Natural killer cell (primary cell): Measurements from ENCODE around the gene TRAF5. TPM values are rescaled to one million over a fixed set of nuclear protein-coding genes. Genes with fewer than 3 reads are reported as not detected.
A peak's percentile ranks its signal among the peaks of the same experiment; 100 is the strongest.
"Not testable (repeated sequence)": the region's sequence is repeated elsewhere in the genome, so short reads cannot be mapped to it uniquely, and the experiment has no call there.

ENCODE experiments used
- ATAC-seq, 3 donors: fragments of 150-1000 bp in 2 of 3; fragments of 200-7000 bp in 1 of 3; cut with Tn5 transposase; 1 replicate in 1 of 3; 2 replicates in 2 of 3; pipeline ENCODE4 v1.10.0; 2021; ENCODE audit warnings: mild to moderate bottlenecking in 2 of 3, moderate library complexity in 2 of 3
- DNase-seq, 2 donors: peaks; one replicate each; pipeline versions ENCODE4 v3.0.0 to v3.0.0-alpha.2; 2013 to 2021; ENCODE audit warnings: mixed read lengths in 1 of 2
- H3K27ac ChIP-seq: one replicate; pipeline ENCODE4 v1.5.1; 2013; ENCODE audit warnings: mild to moderate bottlenecking, low read length
- H3K27me3 ChIP-seq: one replicate; pipeline ENCODE4 v1.6.1; 2013; ENCODE audit warnings: low read length; ENCODE audit not compliant: control insufficient read depth, insufficient read depth
- H3K36me3 ChIP-seq: one replicate; pipeline ENCODE4 v1.6.1; 2013; ENCODE audit warnings: low read length; ENCODE audit not compliant: control insufficient read depth, insufficient read depth
- H3K4me1 ChIP-seq: one replicate; pipeline ENCODE4 v1.6.1; 2013; ENCODE audit warnings: low read length; ENCODE audit not compliant: control insufficient read depth, insufficient read depth
- H3K4me3 ChIP-seq: one replicate; pipeline ENCODE4 v1.5.1; 2013; ENCODE audit warnings: low read length
- H3K9me3 ChIP-seq: one replicate; pipeline ENCODE4 v1.6.1; 2013; ENCODE audit warnings: low read length; ENCODE audit not compliant: control insufficient read depth, insufficient read depth
- H3K27ac Mint-ChIP-seq, 2 donors: one replicate each; pipeline ENCODE4 v1.8.0; 2022; ENCODE audit warnings: mild to moderate bottlenecking in 2 of 2, mixed read lengths in 2 of 2, moderate library complexity in 1 of 2
- H3K27me3 Mint-ChIP-seq, 2 donors: one replicate each; pipeline ENCODE4 v1.8.0; 2022; ENCODE audit warnings: low read depth in 2 of 2, mixed read lengths in 2 of 2
- H3K36me3 Mint-ChIP-seq: one replicate; pipeline ENCODE4 v1.8.0; 2022; ENCODE audit warnings: mixed read lengths
- H3K4me1 Mint-ChIP-seq, 2 donors: one replicate each; pipeline ENCODE4 v1.8.0; 2022; ENCODE audit warnings: mixed read lengths in 2 of 2
- H3K4me3 Mint-ChIP-seq: one replicate; pipeline ENCODE4 v1.8.0; 2022; ENCODE audit warnings: mild to moderate bottlenecking, moderate library complexity, mixed read lengths
- H3K9me3 Mint-ChIP-seq, 2 donors: one replicate each; pipeline ENCODE4 v1.8.0; 2022; ENCODE audit warnings: mixed read lengths in 2 of 2
- WGBS: methylation state at CpG from one replicate; pipeline ENCODE4 v1.1.7; 2013; ENCODE audit warnings: missing lambda C conversion rate; ENCODE audit not compliant: insufficient coverage; 5-methylcytosine and 5-hydroxymethylcytosine counted together
- intact Hi-C: fragments of 100-400 bp; cut with micrococcal nuclease; formaldehyde crosslinking; loops from one replicate; pipeline ENCODE4 v1.14.2; 2022
- total RNA-seq, 4 donors: library from RNA; stranded (reverse); fragments of 120-200 nt in 1 of 4; gene quantifications; one replicate each; pipeline versions ENCODE4 v1.2.3 to v1.2.4, GENCODE V29; 2013 to 2022
- TF ChIP-seq, protein P1 (sequence below): fragments of 200-600 bp; IDR thresholded peaks from one replicate; pipeline ENCODE4 v1.8.0; 2022; ENCODE audit warnings: antibody characterized with exemption

TRAF5 gene
- total RNA-seq, 3 donors from 2014 or later (not counting 1 experiment from before 2014, with no cell fraction given), result 52.3 to 74.4 (median 55.6) TPM

DNA sequence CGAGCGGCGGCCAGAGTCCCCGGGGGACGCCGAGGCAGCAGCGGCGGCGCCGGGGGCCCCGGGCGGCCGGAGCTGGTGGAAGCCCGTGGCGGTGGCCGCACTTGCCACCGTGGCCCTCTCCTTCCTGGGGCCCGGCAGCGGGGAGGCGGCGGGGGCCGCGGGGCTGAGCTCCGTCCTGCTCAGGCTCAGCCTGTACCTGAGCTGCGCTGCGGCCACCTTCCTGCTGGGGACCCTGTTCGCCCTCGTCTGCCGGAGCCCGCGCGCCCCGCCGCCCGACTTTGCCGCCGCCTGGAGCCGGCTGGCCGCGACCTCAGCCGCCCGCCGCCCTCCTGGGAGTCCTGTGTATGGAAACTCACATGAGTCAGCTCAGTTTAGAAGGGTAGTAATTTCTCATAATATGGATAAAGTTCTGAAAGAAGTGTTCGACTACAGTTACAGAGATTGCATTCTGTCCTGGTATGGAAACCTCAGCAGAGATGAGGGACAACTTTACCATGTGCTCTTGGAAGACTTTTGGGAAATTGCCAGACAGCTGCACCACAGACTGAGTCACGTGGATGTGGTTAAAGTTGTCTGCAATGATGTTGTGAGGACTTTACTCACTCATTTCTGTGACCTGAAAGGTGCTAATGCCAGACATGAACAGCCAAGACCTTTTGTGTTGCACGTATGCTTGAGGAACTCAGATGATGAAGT lies 90.1 kb downstream of the TRAF5 start:
- H3K9me3 Mint-ChIP-seq, intact Hi-C loops, H3K36me3 ChIP-seq, H3K9me3 ChIP-seq, H3K4me3 ChIP-seq, H3K27me3 Mint-ChIP-seq, H3K27ac ChIP-seq, H3K27me3 ChIP-seq, H3K36me3 Mint-ChIP-seq, H3K4me1 ChIP-seq: not testable (repeated sequence)
- peaks cover 16 to 19% of the 10 kb centered on the region in 2 donors for H3K4me1 Mint-ChIP-seq
- peak; percentile 60 to 68 (median 68) for ATAC-seq
- DNase-seq, result peak; percentile 40 to 43
- peak overlapping the region; percentile 73 to 83 for H3K27ac Mint-ChIP-seq
- WGBS, result 41% methylated on average over 46 of the region's 46 CpGs
- peak overlapping the region; percentile 89 for H3K4me3 Mint-ChIP-seq

DNA sequence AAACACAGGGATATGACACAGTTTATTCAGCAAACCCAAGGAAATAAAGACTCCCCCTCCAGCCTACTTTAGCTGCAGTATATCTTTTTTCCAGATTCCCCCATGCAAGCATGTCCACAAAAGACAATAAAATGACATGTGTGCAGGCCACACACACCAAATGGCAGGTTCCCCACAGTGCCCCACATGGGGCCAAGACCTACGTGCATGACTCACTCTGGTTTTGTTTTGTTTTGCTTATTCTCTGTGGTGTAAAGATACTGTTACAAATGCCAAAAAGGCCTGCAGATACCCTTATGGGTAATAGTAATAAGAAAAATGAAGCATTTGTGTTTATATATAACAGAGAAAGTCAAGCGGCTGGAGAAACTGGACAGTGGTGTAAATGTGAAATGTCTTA lies 93.8 kb downstream of the TRAF5 start:
- ATAC-seq (no peak), DNase-seq (no peak)
- peaks cover 16 to 17% of the 10 kb centered on the region in 2 donors for H3K4me1 Mint-ChIP-seq
- H3K4me3 Mint-ChIP-seq, result no peak overlapping the region
- 73% methylated on average over 2 of the region's 2 CpGs for WGBS
- no peaks in the 10 kb centered on the region for H3K9me3 ChIP-seq
- no peak overlapping the region for H3K27ac ChIP-seq
- no peaks in the 10 kb centered on the region for H3K36me3 Mint-ChIP-seq
- H3K36me3 ChIP-seq, result no peaks in the 10 kb centered on the region
- H3K4me3 ChIP-seq, result no peak overlapping the region
- H3K27ac Mint-ChIP-seq, result no peak overlapping the region
- H3K4me1 ChIP-seq, result no peaks in the 10 kb centered on the region
- intact Hi-C loops, result no loop called here
- no peaks in the 10 kb centered on the region for H3K27me3 ChIP-seq
- H3K27me3 Mint-ChIP-seq, result no peaks in the 10 kb centered on the region
- no peaks in the 10 kb centered on the region for H3K9me3 Mint-ChIP-seq
- TF ChIP-seq, protein P1, sequence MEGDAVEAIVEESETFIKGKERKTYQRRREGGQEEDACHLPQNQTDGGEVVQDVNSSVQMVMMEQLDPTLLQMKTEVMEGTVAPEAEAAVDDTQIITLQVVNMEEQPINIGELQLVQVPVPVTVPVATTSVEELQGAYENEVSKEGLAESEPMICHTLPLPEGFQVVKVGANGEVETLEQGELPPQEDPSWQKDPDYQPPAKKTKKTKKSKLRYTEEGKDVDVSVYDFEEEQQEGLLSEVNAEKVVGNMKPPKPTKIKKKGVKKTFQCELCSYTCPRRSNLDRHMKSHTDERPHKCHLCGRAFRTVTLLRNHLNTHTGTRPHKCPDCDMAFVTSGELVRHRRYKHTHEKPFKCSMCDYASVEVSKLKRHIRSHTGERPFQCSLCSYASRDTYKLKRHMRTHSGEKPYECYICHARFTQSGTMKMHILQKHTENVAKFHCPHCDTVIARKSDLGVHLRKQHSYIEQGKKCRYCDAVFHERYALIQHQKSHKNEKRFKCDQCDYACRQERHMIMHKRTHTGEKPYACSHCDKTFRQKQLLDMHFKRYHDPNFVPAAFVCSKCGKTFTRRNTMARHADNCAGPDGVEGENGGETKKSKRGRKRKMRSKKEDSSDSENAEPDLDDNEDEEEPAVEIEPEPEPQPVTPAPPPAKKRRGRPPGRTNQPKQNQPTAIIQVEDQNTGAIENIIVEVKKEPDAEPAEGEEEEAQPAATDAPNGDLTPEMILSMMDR, result no peak

DNA sequence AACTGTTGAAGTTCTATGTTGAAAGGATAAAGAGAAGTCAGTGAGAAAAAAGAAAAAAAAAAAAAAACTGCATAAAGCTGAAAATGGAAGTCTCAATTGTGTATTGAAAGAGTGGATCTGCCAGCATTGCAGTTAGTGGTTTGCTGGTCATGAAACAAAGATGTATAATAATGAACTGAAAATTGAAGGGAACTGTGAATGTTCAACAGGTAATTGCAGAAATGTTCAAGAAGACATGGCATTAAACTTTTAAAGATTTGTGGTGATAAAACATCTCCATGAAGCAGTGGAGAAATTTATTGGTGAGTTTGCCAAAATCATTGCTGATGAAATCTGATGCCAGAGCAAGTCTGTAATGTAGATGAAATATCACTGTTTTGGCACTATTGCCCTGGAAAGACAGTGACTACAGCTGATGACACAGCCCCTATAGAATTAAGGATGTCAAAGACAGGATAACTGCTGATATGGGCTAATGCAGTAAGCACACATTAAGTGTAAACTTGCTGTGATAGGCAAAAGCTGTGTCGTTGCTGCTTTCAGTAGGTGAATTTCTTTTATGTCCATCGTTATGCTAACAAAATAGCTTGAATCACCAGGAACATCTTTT lies 94.3 kb downstream of the TRAF5 start:
- no peaks in the 10 kb centered on the region for H3K27me3 Mint-ChIP-seq
- H3K27me3 ChIP-seq, result no peaks in the 10 kb centered on the region
- TF ChIP-seq, protein P1, result no peak
- peaks cover 11 to 12% of the 10 kb centered on the region in 2 donors for H3K4me1 Mint-ChIP-seq
- no peak overlapping the region for H3K27ac ChIP-seq
- no peaks in the 10 kb centered on the region for H3K4me1 ChIP-seq
- H3K36me3 Mint-ChIP-seq, result no peaks in the 10 kb centered on the region
- intact Hi-C loops, result no loop called here
- H3K27ac Mint-ChIP-seq, result no peak overlapping the region
- H3K9me3 Mint-ChIP-seq, result no peaks in the 10 kb centered on the region
- H3K4me3 Mint-ChIP-seq, result no peak overlapping the region
- ATAC-seq (no peak), DNase-seq (no peak)
- no peaks in the 10 kb centered on the region for H3K9me3 ChIP-seq
- H3K36me3 ChIP-seq, result no peaks in the 10 kb centered on the region
- no peak overlapping the region for H3K4me3 ChIP-seq
- 90% methylated on average over 2 of the region's 2 CpGs for WGBS

DNA sequence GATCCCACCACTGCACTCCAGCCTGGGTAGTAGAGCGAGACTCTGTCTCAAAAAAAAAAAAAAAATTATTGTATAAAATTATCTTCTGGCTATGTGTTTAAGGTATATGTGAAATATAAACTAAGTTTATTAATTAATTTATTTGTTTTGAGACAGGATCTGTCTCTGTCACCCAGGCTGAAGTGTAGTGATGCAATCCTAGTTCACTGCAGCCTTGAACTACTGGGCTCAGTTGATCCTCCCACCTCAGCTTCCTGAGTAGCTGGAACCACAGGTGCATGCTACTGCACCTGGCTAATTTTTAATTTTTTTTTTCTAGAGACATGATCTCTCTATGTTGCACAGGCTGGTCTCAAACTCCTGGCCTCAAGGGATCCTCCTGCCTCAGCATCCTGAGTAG lies 97.4 kb downstream of the TRAF5 start:
- Mint-ChIP-seq H3K27me3 (no peaks in the 10 kb centered on the region), H3K27ac (no peak overlapping the region), H3K4me1 (no peaks in the 10 kb centered on the region), H3K9me3 (no peaks in the 10 kb centered on the region), H3K4me3 (no peak overlapping the region), H3K36me3 (no peaks in the 10 kb centered on the region)
- Histone ChIP-seq H3K27me3 (no peaks in the 10 kb centered on the region), H3K9me3 (no peaks in the 10 kb centered on the region), H3K27ac (no peak overlapping the region), H3K4me3 (no peak overlapping the region), H3K36me3 (no peaks in the 10 kb centered on the region), H3K4me1 (no peaks in the 10 kb centered on the region)
- TF ChIP-seq, protein P1, result no peak
- DNase-seq, result no peak
- intact Hi-C loops, result no loop called here
- ATAC-seq, result no peak
- no CpG with 5 or more reads among the region's 1 CpG for WGBS

Other genes with a start within 250 kb of the TRAF5 start
- gene KCNH1, start 192.7 kb upstream of the TRAF5 start, total RNA-seq, result not detected
- 10 to 100 TPM; 70.9 to 99.2 (median 78.6) TPM for gene RCOR3, start 67.5 kb upstream of the TRAF5 start, total RNA-seq
- gene RD3, start 165.3 kb downstream of the TRAF5 start, total RNA-seq, result not detected